ENCODE measurements around the gene MGMT.

The MGMT gene

DNA sequence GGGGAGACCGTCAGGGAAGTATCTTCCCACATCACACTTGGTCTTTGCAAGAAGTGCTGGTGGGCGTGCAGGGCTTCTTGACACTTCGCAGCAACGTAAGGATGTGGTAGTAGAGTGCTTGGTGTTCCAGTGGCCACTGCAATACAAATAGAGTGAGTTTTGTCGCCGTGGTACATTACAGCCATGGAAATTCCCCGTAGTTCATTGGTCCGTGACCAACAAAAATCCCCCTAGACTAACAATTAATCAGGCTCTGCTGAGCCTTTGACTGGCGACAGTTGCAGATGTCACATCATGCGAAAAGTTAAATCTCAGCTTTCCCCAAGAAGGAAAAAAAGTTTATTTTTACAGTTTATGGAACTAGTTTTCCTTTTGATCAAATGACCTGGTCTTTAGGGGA lies 134.7 kb downstream of the MGMT start:
- TF ChIP-seq, protein P1, sequence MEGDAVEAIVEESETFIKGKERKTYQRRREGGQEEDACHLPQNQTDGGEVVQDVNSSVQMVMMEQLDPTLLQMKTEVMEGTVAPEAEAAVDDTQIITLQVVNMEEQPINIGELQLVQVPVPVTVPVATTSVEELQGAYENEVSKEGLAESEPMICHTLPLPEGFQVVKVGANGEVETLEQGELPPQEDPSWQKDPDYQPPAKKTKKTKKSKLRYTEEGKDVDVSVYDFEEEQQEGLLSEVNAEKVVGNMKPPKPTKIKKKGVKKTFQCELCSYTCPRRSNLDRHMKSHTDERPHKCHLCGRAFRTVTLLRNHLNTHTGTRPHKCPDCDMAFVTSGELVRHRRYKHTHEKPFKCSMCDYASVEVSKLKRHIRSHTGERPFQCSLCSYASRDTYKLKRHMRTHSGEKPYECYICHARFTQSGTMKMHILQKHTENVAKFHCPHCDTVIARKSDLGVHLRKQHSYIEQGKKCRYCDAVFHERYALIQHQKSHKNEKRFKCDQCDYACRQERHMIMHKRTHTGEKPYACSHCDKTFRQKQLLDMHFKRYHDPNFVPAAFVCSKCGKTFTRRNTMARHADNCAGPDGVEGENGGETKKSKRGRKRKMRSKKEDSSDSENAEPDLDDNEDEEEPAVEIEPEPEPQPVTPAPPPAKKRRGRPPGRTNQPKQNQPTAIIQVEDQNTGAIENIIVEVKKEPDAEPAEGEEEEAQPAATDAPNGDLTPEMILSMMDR (IDR thresholded peaks at IDR 0.05; ENCODE audit: low read depth, low read length, missing control alignments) = no peak
- no peak for DNase-seq (ENCODE audit: extremely low read depth, low read depth)
- no peak overlapping the region for H3K4me3 ChIP-seq (replicated peaks; ENCODE audit: low read depth, low read length)

DNA sequence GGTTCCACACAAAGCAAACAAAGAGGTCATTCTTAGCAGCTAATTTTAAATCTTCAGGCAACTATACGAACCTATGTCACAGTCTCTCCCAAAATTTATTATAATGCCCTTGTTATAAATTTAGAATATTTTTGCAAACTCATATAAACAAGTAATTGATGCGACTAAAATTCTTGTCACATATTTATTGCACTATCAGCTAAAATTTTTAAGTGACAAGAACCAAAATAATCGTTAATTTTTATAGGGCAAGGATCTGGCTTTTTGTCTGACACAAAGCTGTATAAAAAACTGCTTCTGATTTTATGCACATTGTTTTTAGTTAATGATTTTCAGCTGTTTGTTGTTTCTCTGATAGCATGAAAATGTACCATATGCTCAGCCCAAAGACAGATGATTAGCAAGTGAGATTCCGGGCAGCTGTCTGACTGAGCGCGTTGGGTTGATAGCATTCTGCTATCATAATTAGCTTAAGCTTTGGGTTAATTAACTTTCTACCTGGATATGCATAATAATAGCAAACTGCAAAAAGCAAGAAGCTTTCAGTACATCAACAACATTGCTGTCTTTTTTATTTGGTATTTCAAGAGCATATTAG lies 136.0 kb downstream of the MGMT start:
- no peak overlapping the region for H3K4me3 ChIP-seq (replicated peaks; ENCODE audit: low read depth, low read length)
- DNase-seq (ENCODE audit: extremely low read depth, low read depth) = no peak
- TF ChIP-seq, protein P1 (IDR thresholded peaks at IDR 0.05; ENCODE audit: low read depth, low read length, missing control alignments) = no peak

DNA sequence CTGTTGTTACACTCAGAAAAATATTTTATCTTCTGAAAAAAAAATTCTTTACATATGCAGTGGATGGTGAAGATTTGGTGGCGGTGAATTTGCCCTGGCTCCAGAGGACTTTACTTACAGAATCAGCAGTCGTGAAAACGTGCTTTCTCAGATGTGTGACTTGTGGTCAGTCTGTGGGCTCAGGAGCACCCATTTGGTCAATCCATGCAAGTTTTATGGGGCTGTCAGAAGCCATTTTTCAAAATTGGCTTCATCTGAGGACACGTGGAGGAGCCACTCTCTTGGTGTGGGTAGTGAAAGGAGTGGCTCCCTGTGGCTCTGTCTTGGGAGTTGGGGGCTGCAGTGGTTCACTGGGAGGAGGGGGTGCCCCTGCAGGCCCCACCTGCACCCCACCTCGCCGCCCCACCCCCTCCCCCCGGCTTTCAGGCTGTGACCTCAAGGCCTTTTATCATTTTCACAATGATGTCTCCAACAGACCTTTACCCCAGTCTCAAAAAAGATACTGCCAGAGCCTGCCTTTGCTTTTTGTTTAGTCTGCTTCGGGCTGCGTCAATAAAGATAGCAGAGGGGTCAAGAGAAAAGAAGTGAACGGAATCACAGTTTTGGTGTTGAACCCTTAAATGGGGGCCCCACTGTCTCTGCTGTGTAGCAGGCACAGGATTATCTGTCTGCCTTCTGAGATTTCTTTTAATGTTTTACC lies 137.4 kb downstream of the MGMT start:
- H3K4me3 ChIP-seq (replicated peaks; ENCODE audit: low read depth, low read length) = no peak overlapping the region
- TF ChIP-seq, protein P1 (IDR thresholded peaks at IDR 0.05; ENCODE audit: low read depth, low read length, missing control alignments) = no peak
- DNase-seq (ENCODE audit: extremely low read depth, low read depth) = no peak

DNA sequence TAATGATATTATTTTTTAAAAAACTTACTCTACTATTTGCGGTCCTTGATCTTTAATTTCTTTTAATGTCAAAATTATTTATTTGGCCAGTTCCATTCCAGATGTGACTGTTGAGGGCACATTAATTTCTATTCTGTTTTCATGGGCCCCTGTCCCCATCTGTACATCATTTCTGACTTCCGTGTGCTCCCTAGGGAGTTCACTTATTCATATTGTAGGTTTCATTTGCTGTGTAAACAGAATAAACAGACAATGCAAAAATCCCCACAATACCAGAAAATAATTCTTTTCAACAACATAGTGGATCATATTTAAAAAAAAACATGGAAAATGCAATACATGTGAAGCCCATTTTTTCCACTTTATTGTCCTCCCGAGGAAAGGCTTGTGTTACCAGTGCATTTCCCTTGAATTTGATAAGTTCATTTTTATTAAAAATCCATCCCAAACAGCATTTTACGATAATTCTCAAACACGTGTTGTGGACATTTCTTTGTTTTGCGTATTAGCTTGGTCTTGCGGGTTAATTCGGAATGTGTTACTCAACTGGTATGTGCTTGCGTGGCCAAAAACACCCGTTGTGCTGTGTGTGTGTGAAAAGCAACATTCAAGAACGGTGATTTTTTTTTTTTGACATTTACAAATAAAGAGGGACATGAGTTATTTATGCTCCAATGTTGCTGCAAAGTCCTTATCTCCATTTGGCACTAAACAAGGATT lies 138.4 kb downstream of the MGMT start:
- no peak overlapping the region for H3K4me3 ChIP-seq (replicated peaks; ENCODE audit: low read depth, low read length)
- TF ChIP-seq, protein P1 (IDR thresholded peaks at IDR 0.05; ENCODE audit: low read depth, low read length, missing control alignments) = no peak
- no peak for DNase-seq (ENCODE audit: extremely low read depth, low read depth)

DNA sequence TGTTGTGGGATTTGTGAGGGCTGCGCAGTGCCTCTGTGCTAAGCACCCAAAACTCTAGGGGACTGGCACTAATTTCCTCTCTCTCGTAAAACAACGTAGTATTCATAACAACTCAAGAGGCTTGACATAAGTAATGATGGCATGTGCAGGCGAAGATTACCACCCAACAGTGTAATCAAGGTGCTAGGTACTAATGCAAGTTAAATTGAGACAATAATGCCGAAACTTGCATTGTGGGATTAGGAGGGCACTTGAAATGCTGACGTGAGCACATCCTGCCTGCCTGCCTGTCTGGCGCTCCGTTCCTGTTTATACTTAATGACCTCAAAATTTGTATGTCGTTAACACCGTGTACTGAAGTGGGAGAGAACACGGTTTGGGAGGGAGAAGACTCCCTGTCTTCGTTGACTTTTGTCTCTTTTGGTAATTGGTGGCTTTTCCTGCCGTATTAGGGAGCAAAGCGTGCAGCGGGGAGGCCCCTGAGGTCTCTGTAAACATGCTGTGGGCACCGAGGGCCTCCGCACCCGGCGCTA lies 139.0 kb downstream of the MGMT start:
- no peak overlapping the region for H3K4me3 ChIP-seq (replicated peaks; ENCODE audit: low read depth, low read length)
- DNase-seq (ENCODE audit: extremely low read depth, low read depth) = no peak
- TF ChIP-seq, protein P1 (IDR thresholded peaks at IDR 0.05; ENCODE audit: low read depth, low read length, missing control alignments) = no peak

DNA sequence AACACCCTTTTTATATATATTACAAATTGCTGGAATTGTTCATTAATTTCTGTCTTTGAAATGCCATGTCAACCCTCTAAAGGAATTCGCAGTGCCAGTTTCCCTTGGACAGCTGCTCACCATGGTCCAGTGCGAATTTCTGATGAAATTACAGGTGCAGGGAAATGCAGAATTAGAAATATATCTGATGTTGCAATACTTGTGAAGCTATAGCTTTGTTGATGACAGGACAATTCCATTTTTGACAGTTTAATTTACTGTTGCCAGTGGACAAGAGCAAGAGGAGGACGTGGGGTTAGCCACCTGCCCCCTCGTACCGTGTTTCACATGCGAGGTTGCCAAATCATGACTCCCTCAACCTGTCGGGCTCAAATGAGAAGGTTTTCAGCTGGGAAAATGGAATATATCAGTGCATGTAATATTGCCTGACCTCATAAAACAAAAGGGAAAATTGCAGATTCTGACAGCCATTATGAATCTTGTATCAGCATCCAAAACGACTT lies 140.6 kb downstream of the MGMT start:
- TF ChIP-seq, protein P1 (IDR thresholded peaks at IDR 0.05; ENCODE audit: low read depth, low read length, missing control alignments) = no peak
- no peak overlapping the region for H3K4me3 ChIP-seq (replicated peaks; ENCODE audit: low read depth, low read length)
- DNase-seq (ENCODE audit: extremely low read depth, low read depth) = no peak

Measured in HFF-Myc (cell line).